IMR-90 (cell line): ENCODE measurements around the gene SELENOP. TPM values are rescaled to one million over a fixed set of nuclear protein-coding genes. Genes with fewer than 3 reads are reported as not detected.

ENCODE experiments used
- ATAC-seq: fragments of 200-7000 bp; cut with Tn5 transposase; 2 replicates; pipeline ENCODE4 v1.9.1; 2020; ENCODE audit warnings: low read depth, mild to moderate bottlenecking, moderate library complexity
- BruUV-seq: library from RNA; stranded (reverse); fragments of 400-500 nt; replicated peaks from 2 replicates; lab custom pipeline; 2021; lab: Mats Ljungman, UMichigan
- CTCF ChIA-PET: fragments of 300-600 bp; formaldehyde crosslinking; extraction: SDS; loops from one replicate; lab custom pipeline; 2021; ENCODE audit warnings: antibody characterized with exemption; lab: Yijun Ruan, JAX
- POLR2A ChIA-PET: fragments of 300-600 bp; sonication (Branson Sonifier 250); formaldehyde crosslinking; loops from one replicate; lab custom pipeline; 2022; ENCODE audit warnings: antibody characterized with exemption; ENCODE audit not compliant: unreplicated experiment; lab: Charles Lee
- DNase-seq: peaks from one replicate; pipeline ENCODE4 v3.0.0; 2013
- H2AFZ ChIP-seq: replicated peaks from 2 replicates; pipeline ENCODE3; 2013; ENCODE audit warnings: low read length, mild to moderate bottlenecking; ENCODE audit not compliant: poor library complexity
- H2AK5ac ChIP-seq: 2 replicates; pipeline ENCODE4 v1.6.1; 2013; ENCODE audit warnings: low read depth, low read length, inconsistent platforms
- H2AK9ac ChIP-seq: replicated peaks from 2 replicates; pipeline ENCODE3; 2013; ENCODE audit warnings: mild to moderate bottlenecking, low read depth, low read length, moderate library complexity; ENCODE audit not compliant: poor library complexity
- H2BK120ac ChIP-seq: 2 replicates; pipeline ENCODE4 v1.6.1; 2013; ENCODE audit warnings: low read depth, low read length, inconsistent platforms
- H2BK15ac ChIP-seq: 3 replicates; pipeline ENCODE4 v1.6.1; 2013; ENCODE audit warnings: low read depth, low read length, inconsistent platforms
- H2BK20ac ChIP-seq: 2 replicates; pipeline ENCODE4 v1.6.1; 2013; ENCODE audit warnings: low read depth, mild to moderate bottlenecking, inconsistent platforms, low read length, moderate library complexity
- H2BK5ac ChIP-seq: 2 replicates; pipeline ENCODE4 v1.6.1; 2013; ENCODE audit warnings: mild to moderate bottlenecking, low read depth, low read length, inconsistent platforms; ENCODE audit not compliant: poor library complexity, severe bottlenecking
- H3K14ac ChIP-seq: replicated peaks from 2 replicates; pipeline ENCODE4 v1.6.1; 2013; ENCODE audit warnings: low read depth, low read length, inconsistent platforms
- H3K18ac ChIP-seq: 2 replicates; pipeline ENCODE4 v1.6.1; 2013; ENCODE audit warnings: low read depth, low read length, control low read depth
- H3K23ac ChIP-seq: 2 replicates; pipeline ENCODE4 v1.6.1; 2013; ENCODE audit warnings: low read depth, low read length, inconsistent platforms
- H3K27ac ChIP-seq: 2 replicates; pipeline ENCODE4 v1.5.1; 2013; ENCODE audit warnings: mild to moderate bottlenecking, control low read depth, low read length; ENCODE audit not compliant: insufficient read depth
- H3K27me3 ChIP-seq: 2 replicates; pipeline ENCODE4 v1.6.1; 2013; ENCODE audit warnings: low read length; ENCODE audit not compliant: control insufficient read depth, insufficient read depth
- H3K36me3 ChIP-seq: 2 replicates; pipeline ENCODE4 v1.6.1; 2013; ENCODE audit warnings: low read length, mixed read lengths; ENCODE audit not compliant: control insufficient read depth, insufficient read depth
- H3K4ac ChIP-seq: 2 replicates; pipeline ENCODE4 v1.6.1; 2013; ENCODE audit warnings: low read depth, low read length, inconsistent platforms
- H3K4me1 ChIP-seq: 2 replicates; pipeline ENCODE4 v1.6.1; 2013; ENCODE audit warnings: low read length, mixed read lengths; ENCODE audit not compliant: control insufficient read depth, insufficient read depth
- H3K4me2 ChIP-seq: 2 replicates; pipeline ENCODE4 v1.6.1; 2013; ENCODE audit warnings: low read depth, mild to moderate bottlenecking, control low read depth, low read length, moderate library complexity
- H3K4me3 ChIP-seq: 2 replicates; pipeline ENCODE4 v1.5.1; 2013; ENCODE audit warnings: low read depth, mild to moderate bottlenecking, control low read depth, low read length, moderate library complexity; ENCODE audit not compliant: insufficient read depth
- H3K56ac ChIP-seq: 2 replicates; pipeline ENCODE4 v1.6.1; 2013; ENCODE audit warnings: low read length, inconsistent platforms; ENCODE audit not compliant: insufficient read depth; ENCODE audit errors: extremely low read depth
- H3K79me1 ChIP-seq, 2 experiments: 2 replicates each; pipeline ENCODE4 v1.6.1; 2013; ENCODE audit warnings: low read length in 2 of 2, inconsistent platforms in 1 of 2, low read depth in 1 of 2
- H3K9ac ChIP-seq: 2 replicates; pipeline ENCODE4 v1.6.1; 2013; ENCODE audit warnings: low read depth, low read length, control low read depth
- H3K9me1 ChIP-seq: 2 replicates; pipeline ENCODE4 v1.6.1; 2013; ENCODE audit warnings: low read length, inconsistent platforms; ENCODE audit not compliant: insufficient read depth
- H3K9me3 ChIP-seq: 2 replicates; pipeline ENCODE4 v1.6.1; 2013; ENCODE audit warnings: low read length; ENCODE audit not compliant: control insufficient read depth, insufficient read depth
- H4K20me1 ChIP-seq: 2 replicates; pipeline ENCODE4 v1.6.1; 2013; ENCODE audit warnings: low read length, inconsistent platforms; ENCODE audit not compliant: insufficient read depth
- H4K5ac ChIP-seq: 2 replicates; pipeline ENCODE4 v1.6.1; 2013; ENCODE audit warnings: mild to moderate bottlenecking, low read depth, low read length, control low read depth
- H4K8ac ChIP-seq, 2 experiments: 2 replicates each; pipeline ENCODE4 v1.6.1; 2013; ENCODE audit warnings: low read depth in 2 of 2, low read length in 2 of 2, control low read depth in 1 of 2, inconsistent platforms in 1 of 2
- H4K91ac ChIP-seq: 2 replicates; pipeline ENCODE4 v1.6.1; 2013; ENCODE audit warnings: low read depth, low read length, inconsistent platforms; ENCODE audit not compliant: insufficient read depth
- CHD1 ChIP-seq: IDR thresholded peaks from 2 replicates; pipeline ENCODE4 v1.6.1; 2012; ENCODE audit warnings: low read depth, low read length, improper control_type of control experiment
- MAZ ChIP-seq: IDR thresholded peaks from 2 replicates; pipeline ENCODE4 v1.6.1; 2012; ENCODE audit warnings: low read depth, mild to moderate bottlenecking, low read length, improper control_type of control experiment, moderate library complexity, borderline replicate concordance
- RAD21 ChIP-seq: IDR thresholded peaks from 2 replicates; pipeline ENCODE4 v1.6.1; 2012; ENCODE audit warnings: low read length, improper control_type of control experiment
- RFX5 ChIP-seq: IDR thresholded peaks from 2 replicates; pipeline ENCODE4 v1.8.0; 2012; ENCODE audit warnings: low read depth, mild to moderate bottlenecking, low read length, moderate library complexity
- SMC3 ChIP-seq: fragments of 150-350 bp; IDR thresholded peaks from 2 replicates; pipeline ENCODE4 v1.6.1; 2016; ENCODE audit warnings: low read depth, mild to moderate bottlenecking, antibody characterized with exemption, low read length, moderate library complexity
- WGBS, 2 experiments: methylation state at CpG; one replicate each; pipeline versions ENCODE4 v1.1.5 to v1.1.7; 2013; ENCODE audit warnings: missing lambda C conversion rate in 2 of 2; ENCODE audit not compliant: insufficient read length in 1 of 2; ENCODE audit errors: extremely low coverage in 2 of 2; 5-methylcytosine and 5-hydroxymethylcytosine counted together
- dilution Hi-C: fragments of 300-500 bp; cut with HindIII; formaldehyde crosslinking; loops from one replicate; pipeline ENCODE4 v1.14.3; 2018; ENCODE audit warnings: low sequenced_read_pairs; ENCODE audit not compliant: unreplicated experiment
- in situ Hi-C: fragments of 300-500 bp; cut with MboI; formaldehyde crosslinking; loops from 3 replicates; pipeline ENCODE4 v1.14.3; 2019; ENCODE audit warnings: low sequenced_read_pairs, inconsistent platforms, mixed read lengths
- intact Hi-C: fragments of 100-400 bp; cut with micrococcal nuclease; formaldehyde crosslinking; loops from 2 replicates; pipeline ENCODE4 v1.10.0; 2022
- polyA plus RNA-seq, 3 experiments: library from polyadenylated mRNA; depleted of rRNA; stranded (reverse); fragments of >200 nt; gene quantifications; 2 replicates each; pipeline ENCODE4 v1.2.3, GENCODE V29; 2012; ENCODE audit warnings: low replicate concordance in 1 of 3
- total RNA-seq: library from RNA; depleted of rRNA; stranded (reverse); fragments of >200 nt; gene quantifications from 2 replicates; pipeline ENCODE4 v1.2.3, GENCODE V29; 2012
- TF ChIP-seq, protein P1 (sequence below): fragments of 150-350 bp; IDR thresholded peaks from 2 replicates; pipeline ENCODE4 v1.6.1; 2017; ENCODE audit warnings: mild to moderate bottlenecking, antibody characterized with exemption, low read length, low read depth

The SELENOP gene
- total and polyA plus RNA-seq, 2 of the 4 experiments (the other 2 are of a cell fraction): 0.55 to 1.1 TPM

DNA sequence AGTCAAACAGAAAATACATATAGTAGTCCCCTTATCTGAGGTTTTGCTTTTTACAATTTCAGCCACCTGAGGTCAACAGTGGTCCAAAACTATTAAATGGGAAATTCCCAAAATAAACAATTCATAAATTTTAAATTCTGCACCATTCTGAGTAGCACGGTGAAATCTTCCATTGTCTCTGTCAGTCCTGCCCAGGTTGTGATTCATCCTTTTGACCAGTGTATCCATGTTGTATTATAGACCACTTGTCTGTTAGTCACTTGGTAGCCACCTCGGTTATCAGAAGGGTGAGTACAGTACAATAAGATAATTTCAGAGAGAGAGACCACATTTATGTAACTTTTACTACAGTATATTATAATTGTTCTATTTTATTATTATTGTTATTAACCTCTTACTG lies 52.2 kb downstream of the SELENOP start:
- H3K4me2 ChIP-seq: no peak overlapping the region

More for the DNA sequence above, 52.2 kb downstream of the SELENOP start:
- Histone ChIP-seq H3K27ac (no peak overlapping the region), H3K36me3 (no peaks in the 10 kb centered on the region), H3K9ac (no peak overlapping the region), H2BK20ac (no peak overlapping the region), H4K91ac (no peak overlapping the region), H2AK5ac (no peak overlapping the region), H3K14ac (no peak overlapping the region), H3K27me3 (no peaks in the 10 kb centered on the region), H3K18ac (no peak overlapping the region), H4K5ac (no peak overlapping the region), H4K8ac (no peak overlapping the region), H2BK120ac (no peak overlapping the region), H3K23ac (no peak overlapping the region), H2AFZ (no peak overlapping the region), H3K9me1 (no peaks in the 10 kb centered on the region), H3K4me1 (no peaks in the 10 kb centered on the region), H2BK15ac (no peak overlapping the region), H3K9me3 (no peaks in the 10 kb centered on the region), H2BK5ac (no peak overlapping the region), H4K20me1 (no peaks in the 10 kb centered on the region), H3K79me1 (no peaks in the 10 kb centered on the region), H2AK9ac (no peak overlapping the region), H3K56ac (no peak overlapping the region), H3K4ac (no peak overlapping the region), H3K4me3 (no peak overlapping the region)
- TF ChIP-seq RFX5: no peak
- TF ChIP-seq MAZ: no peak
- TF ChIP-seq, protein P1, sequence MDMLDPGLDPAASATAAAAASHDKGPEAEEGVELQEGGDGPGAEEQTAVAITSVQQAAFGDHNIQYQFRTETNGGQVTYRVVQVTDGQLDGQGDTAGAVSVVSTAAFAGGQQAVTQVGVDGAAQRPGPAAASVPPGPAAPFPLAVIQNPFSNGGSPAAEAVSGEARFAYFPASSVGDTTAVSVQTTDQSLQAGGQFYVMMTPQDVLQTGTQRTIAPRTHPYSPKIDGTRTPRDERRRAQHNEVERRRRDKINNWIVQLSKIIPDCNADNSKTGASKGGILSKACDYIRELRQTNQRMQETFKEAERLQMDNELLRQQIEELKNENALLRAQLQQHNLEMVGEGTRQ: no peak
- TF ChIP-seq CHD1: no peak
- no peak for TF ChIP-seq SMC3
- TF ChIP-seq RAD21: no peak
- intact Hi-C loops: loop anchor here (5.0 kb wide), 1 partner anchor 52 kb away; no protein-coding TSS in a partner anchor
- no peak for ATAC-seq
- dilution Hi-C loops: no loop called here
- no CpG with 5 or more reads among the region's 2 CpGs for WGBS, 2 experiments
- no peak for DNase-seq
- CTCF ChIA-PET: no interaction called here
- in situ Hi-C loops: loop anchor here (25.0 kb wide), 1 partner anchor 897 kb away; the partner anchor contains the start of gene OXCT1
- no TSS peak for BruUV-seq
- POLR2A ChIA-PET: no interaction called here
